Ishikawa (cell line): ENCODE data around the gene AGAP1.

Experiments used
- CEBPB ChIP-seq: IDR thresholded peaks from 2 replicates; pipeline ENCODE4 v1.6.1; 2012
- CREB1 ChIP-seq: IDR thresholded peaks from 2 replicates; pipeline ENCODE4 v1.6.1; 2012; ENCODE audit warnings: low read depth
- EGR1 ChIP-seq: IDR thresholded peaks from 2 replicates; pipeline ENCODE4 v1.6.1; 2012
- EP300 ChIP-seq: IDR thresholded peaks from 2 replicates; pipeline ENCODE4 v1.6.1; 2012; ENCODE audit warnings: borderline replicate concordance
- FOXM1 ChIP-seq: IDR thresholded peaks from 2 replicates; pipeline ENCODE4 v1.6.1; 2012; ENCODE audit warnings: low read depth, borderline replicate concordance
- RAD21 ChIP-seq: IDR thresholded peaks from 2 replicates; pipeline ENCODE4 v1.6.1; 2012; ENCODE audit warnings: low read depth
- TAF1 ChIP-seq: IDR thresholded peaks from 2 replicates; pipeline ENCODE4 v1.6.1; 2012; ENCODE audit warnings: low read depth, mild to moderate bottlenecking
- TCF12 ChIP-seq: IDR thresholded peaks from 2 replicates; pipeline ENCODE4 v1.6.1; 2012; ENCODE audit warnings: low read depth
- TEAD4 ChIP-seq: IDR thresholded peaks from 2 replicates; pipeline ENCODE4 v1.6.1; 2012
- ZBTB7A ChIP-seq: IDR thresholded peaks from 2 replicates; pipeline ENCODE4 v1.6.1; 2012; ENCODE audit warnings: low read depth
- TF ChIP-seq, protein P1 (sequence below): IDR thresholded peaks from 2 replicates; pipeline ENCODE4 v1.6.1; 2012
- TF ChIP-seq, protein P2 (sequence below): IDR thresholded peaks from 2 replicates; pipeline ENCODE4 v1.6.1; 2012
- TF ChIP-seq, protein P3 (sequence below): IDR thresholded peaks from 2 replicates; pipeline ENCODE4 v1.6.1; 2012; ENCODE audit warnings: low read depth, mild to moderate bottlenecking

DNA sequence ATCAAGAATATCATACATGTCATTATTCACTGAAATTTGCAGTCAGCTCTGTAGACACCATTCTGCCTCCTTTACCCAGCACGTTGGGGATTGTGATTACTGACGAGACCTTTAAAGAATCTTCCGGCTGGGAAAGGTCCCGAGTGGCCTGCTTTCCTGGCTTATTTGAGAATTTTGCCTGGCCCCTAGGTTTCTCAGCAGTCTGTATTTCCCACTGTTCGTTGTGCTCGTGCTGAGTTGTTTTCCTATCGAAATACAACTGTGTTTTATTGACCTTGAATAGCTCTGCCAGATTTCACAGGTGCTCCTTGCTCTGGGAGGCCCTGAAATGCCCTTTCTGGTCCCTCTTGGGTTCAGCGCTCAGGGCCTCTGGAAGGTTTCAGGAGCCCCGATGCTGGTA is 94.9 kb downstream of the AGAP1 start:
- no peak for TF ChIP-seq EGR1
- no peak for TF ChIP-seq ZBTB7A
- no peak for TF ChIP-seq CREB1
- no peak for TF ChIP-seq EP300
- TF ChIP-seq, protein P1, sequence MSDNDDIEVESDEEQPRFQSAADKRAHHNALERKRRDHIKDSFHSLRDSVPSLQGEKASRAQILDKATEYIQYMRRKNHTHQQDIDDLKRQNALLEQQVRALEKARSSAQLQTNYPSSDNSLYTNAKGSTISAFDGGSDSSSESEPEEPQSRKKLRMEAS: no peak
- no peak for TF ChIP-seq CEBPB
- TF ChIP-seq TEAD4: no peak
- no peak for TF ChIP-seq TCF12
- TF ChIP-seq FOXM1: no peak
- TF ChIP-seq, protein P2, sequence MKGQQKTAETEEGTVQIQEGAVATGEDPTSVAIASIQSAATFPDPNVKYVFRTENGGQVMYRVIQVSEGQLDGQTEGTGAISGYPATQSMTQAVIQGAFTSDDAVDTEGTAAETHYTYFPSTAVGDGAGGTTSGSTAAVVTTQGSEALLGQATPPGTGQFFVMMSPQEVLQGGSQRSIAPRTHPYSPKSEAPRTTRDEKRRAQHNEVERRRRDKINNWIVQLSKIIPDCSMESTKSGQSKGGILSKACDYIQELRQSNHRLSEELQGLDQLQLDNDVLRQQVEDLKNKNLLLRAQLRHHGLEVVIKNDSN: no peak
- TF ChIP-seq TAF1: no peak
- TF ChIP-seq, protein P3, sequence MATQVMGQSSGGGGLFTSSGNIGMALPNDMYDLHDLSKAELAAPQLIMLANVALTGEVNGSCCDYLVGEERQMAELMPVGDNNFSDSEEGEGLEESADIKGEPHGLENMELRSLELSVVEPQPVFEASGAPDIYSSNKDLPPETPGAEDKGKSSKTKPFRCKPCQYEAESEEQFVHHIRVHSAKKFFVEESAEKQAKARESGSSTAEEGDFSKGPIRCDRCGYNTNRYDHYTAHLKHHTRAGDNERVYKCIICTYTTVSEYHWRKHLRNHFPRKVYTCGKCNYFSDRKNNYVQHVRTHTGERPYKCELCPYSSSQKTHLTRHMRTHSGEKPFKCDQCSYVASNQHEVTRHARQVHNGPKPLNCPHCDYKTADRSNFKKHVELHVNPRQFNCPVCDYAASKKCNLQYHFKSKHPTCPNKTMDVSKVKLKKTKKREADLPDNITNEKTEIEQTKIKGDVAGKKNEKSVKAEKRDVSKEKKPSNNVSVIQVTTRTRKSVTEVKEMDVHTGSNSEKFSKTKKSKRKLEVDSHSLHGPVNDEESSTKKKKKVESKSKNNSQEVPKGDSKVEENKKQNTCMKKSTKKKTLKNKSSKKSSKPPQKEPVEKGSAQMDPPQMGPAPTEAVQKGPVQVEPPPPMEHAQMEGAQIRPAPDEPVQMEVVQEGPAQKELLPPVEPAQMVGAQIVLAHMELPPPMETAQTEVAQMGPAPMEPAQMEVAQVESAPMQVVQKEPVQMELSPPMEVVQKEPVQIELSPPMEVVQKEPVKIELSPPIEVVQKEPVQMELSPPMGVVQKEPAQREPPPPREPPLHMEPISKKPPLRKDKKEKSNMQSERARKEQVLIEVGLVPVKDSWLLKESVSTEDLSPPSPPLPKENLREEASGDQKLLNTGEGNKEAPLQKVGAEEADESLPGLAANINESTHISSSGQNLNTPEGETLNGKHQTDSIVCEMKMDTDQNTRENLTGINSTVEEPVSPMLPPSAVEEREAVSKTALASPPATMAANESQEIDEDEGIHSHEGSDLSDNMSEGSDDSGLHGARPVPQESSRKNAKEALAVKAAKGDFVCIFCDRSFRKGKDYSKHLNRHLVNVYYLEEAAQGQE: no peak
- TF ChIP-seq RAD21: no peak
